Stimulated activated CD4-positive, alpha-beta T cell treated with anti-CD3 and anti-CD28 coated beads, Interleukin-12 subunit alpha, Interleukin-12 subunit beta, amount 100 ng/mL, for 4 hours (primary cell): Measurements from ENCODE around the gene CNTN6.

ENCODE experiments used
- DNase-seq: peaks from one replicate; pipeline ENCODE4 v3.0.0-alpha.2; 2020

The CNTN6 gene

GRCh38 chr3:1439395-1439794, 346.6 kb downstream of the CNTN6 start:
- DNase-seq: no peak

GRCh38 chr3:1442271-1442670, 349.4 kb downstream of the CNTN6 start:
- DNase-seq: no peak

GRCh38 chr3:1444195-1444594, 351.4 kb downstream of the CNTN6 start:
- no peak for DNase-seq

- DNase-seq: no peak
Measured at GRCh38 chr3:1446531-1446930, 353.7 kb downstream of the CNTN6 start.

GRCh38 chr3:1447452-1447851, 354.6 kb downstream of the CNTN6 start:
- DNase-seq: no peak

GRCh38 chr3:1448443-1448842, 355.6 kb downstream of the CNTN6 start:
- no peak for DNase-seq
